ENCODE data around the gene COL6A2. TPM values are rescaled to one million over a fixed set of nuclear protein-coding genes. Genes with fewer than 3 reads are reported as not detected.
"Not testable (repeated sequence)": the region's sequence is repeated elsewhere in the genome, so short reads cannot be mapped to it uniquely, and the experiment has no call there.

Gene COL6A2
- total RNA-seq, 1 donor from 2014 or later = 196 TPM

DNA sequence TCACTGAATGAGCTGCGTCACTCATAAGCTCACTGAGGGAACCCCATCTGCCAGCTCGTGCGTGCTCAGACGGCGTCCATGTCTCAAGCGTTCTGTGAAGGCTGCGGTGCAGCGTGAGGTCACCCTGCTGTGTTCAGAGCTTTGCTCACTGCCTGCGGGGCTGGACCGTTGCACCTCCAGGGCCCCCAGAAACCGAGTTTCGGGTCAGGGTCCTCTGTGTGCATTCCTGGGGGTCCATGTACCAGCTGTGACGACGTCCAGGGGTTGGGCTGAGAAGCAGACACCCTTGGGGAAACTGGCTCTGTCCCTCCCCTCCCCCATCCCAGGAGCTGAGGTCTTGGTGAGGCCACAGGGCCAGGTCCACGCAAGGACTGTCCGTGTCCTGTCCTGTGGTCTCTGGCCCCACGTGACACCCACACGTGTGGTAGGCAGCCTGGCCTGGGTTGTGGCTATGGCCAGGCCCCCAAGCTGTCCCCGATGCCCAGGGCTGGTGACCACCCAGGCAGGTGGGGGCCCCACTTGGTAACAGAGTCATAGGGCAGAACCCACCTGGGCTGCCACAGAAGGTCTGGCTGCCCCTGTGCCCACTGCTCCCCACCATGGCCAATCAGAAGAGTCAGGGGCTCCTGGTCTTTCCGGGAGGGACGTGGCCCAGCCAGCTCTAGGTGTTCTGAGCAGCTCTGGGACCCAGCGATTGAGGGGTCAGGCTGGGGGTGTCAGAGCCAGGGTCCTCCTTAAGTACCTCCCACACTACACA lies 33.1 kb downstream of the COL6A2 start:
- peak; percentile 5 for ATAC-seq
- peak; percentile 55 for DNase-seq
- intact Hi-C loops (cut with micrococcal nuclease) = no loop called here

- ATAC-seq (peak; percentile 0), DNase-seq (no peak)
- intact Hi-C loops (cut with micrococcal nuclease) = no loop called here
Observed at GRCh38 chr21:46131588-46131837, 33.6 kb downstream of the COL6A2 start.

GRCh38 chr21:46131838-46132651 lies 34.1 kb downstream of the COL6A2 start:
- peak; percentile 43 for DNase-seq
- intact Hi-C loops (cut with micrococcal nuclease) = no loop called here
- ATAC-seq = no peak

GRCh38 chr21:46135782-46136395 lies 38.0 kb downstream of the COL6A2 start:
- no peak for ATAC-seq
- intact Hi-C loops (cut with micrococcal nuclease) = no loop called here
- DNase-seq = no peak

- intact Hi-C loops (cut with micrococcal nuclease) = no loop called here
- ATAC-seq (no peak), DNase-seq (no peak)
Observed at GRCh38 chr21:46136739-46137349, 38.9 kb downstream of the COL6A2 start.

- intact Hi-C loops (cut with micrococcal nuclease) = no loop called here
- DNase-seq = no peak
- no peak for ATAC-seq
Observed at GRCh38 chr21:46137908-46138307, 40.0 kb downstream of the COL6A2 start.

GRCh38 chr21:46138383-46138970 lies 40.6 kb downstream of the COL6A2 start:
- DNase-seq (no peak), ATAC-seq (no peak)
- intact Hi-C loops (cut with micrococcal nuclease) = no loop called here

- intact Hi-C loops (cut with micrococcal nuclease) = no loop called here
Observed at GRCh38 chr21:46139686-46140085, 41.8 kb downstream of the COL6A2 start.

DNA sequence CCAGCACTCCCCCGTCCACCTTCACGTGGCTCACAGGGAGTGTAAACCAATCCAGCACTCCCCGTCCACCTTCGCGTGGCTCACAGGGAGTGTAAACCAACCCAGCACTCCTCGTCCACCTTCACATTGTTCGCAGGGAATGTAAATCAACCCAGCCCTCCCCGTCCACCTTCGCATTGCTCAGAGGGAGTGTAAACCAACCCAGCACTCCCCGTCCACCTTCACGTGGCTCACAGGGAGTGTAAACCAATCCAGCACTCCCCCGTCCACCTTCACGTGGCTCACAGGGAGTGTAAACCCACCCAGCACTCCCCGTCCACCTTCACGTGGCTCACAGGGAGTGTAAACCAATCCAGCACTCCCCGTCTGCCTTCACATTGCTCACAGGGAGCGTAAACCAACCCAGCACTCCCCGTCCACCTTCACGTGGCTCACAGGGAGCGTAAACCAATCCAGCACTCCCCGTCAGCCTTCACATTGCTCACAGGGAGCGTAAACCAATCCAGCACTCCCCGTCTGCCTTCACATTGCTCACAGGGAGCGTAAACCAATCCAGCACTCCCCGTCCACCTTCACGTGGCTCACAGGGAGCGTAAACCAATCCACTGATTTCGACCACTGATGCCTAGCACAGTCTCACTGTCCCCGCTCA lies 42.6 kb downstream of the COL6A2 start:
- ATAC-seq; intact Hi-C loops (cut with micrococcal nuclease): not testable (repeated sequence)
- peak; percentile 15 for DNase-seq

More at GRCh38 chr21:46139686-46140085, 41.8 kb downstream of the COL6A2 start:
- no peak for DNase-seq
- ATAC-seq = no peak

DNA sequence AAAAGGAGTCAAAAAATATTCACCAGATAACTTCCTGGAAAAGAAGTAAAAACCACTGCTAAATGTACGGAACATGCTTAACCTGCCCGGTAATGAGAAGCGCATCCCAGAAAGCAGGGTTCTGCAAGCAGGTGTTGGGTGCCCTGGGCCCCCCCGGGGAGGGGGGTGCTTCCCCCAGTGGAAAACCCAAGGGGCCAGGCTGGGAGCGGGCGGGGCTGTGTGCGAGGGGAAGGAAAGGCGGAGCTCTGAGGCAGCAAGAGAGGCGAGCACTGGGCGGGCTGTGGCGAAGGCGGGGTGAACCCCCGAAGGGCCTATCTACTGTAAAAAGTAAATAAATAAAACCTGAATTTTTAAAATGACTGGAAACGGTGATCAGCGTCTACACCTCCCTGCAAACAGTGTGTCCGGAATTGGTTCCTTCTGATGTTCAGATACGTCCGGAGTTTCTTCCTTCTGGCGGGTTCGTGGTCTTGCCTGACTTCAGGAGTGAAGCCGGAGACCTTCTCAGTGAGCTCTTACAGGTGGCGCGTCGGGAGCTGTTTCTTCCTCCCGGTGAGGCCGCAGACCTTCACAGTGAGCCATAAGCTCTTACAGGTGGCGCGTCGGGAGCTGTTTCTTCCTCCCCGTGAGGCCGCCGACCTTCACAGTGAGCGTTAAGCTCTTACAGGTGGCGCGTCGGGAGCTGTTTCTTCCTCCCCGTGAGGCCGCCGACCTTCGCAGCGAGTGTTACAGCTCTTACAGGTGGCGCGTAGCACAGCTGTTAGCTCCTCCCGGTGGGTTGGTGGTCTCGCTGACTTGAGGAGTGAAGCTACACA lies 44.1 kb downstream of the COL6A2 start:
- DNase-seq (peak; percentile 31), ATAC-seq (no peak)
- intact Hi-C loops (cut with micrococcal nuclease) = no loop called here

DNA sequence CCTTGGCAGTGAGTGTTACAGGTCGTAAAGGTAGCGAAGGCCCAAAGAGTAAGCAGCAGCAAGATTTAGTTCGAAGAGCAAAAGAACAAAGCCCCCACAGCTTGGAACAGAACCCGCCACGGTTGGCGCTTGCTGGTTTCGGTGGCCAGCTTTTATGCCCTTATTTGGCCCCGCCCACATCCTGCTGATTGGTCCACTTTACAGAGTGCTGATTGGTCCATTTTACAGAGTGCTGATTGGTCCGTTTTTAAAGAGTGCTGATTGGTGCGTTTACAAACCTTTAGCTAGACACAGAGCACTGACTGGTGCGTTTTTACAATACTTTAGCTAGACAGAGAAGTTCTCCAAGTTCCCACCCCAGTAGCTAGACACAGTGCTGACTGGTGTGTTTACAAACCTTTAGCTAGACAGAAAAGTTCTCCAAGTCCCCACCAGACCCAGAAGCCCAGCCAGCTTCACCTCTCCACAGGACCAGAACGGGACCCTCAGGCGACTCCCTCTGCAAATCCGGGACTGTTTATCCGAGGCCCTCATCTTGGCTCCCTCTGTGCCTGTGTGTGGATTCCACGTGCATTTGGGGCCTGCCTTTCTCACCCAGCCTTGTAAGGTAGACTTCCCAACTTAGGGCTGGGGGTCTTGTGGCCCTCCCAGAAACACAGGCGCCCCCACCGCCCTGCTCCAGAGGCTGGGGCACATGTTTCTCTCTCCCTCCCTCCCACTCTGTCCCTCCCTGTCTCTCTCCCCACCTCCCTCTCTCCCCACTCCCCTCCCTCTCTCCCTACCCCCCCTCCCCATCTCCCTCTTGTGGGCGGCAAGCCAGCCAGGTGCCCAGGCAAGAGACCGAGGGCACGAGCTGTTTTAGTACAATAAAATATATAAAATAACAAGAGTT lies 44.9 kb downstream of the COL6A2 start:
- intact Hi-C loops (cut with micrococcal nuclease) = no loop called here
- DNase-seq (peak; percentile 24), ATAC-seq (no peak)

GRCh38 chr21:46144464-46145070 lies 46.7 kb downstream of the COL6A2 start:
- DNase-seq = no peak
- intact Hi-C loops (cut with micrococcal nuclease) = no loop called here
- no peak for ATAC-seq

DNA sequence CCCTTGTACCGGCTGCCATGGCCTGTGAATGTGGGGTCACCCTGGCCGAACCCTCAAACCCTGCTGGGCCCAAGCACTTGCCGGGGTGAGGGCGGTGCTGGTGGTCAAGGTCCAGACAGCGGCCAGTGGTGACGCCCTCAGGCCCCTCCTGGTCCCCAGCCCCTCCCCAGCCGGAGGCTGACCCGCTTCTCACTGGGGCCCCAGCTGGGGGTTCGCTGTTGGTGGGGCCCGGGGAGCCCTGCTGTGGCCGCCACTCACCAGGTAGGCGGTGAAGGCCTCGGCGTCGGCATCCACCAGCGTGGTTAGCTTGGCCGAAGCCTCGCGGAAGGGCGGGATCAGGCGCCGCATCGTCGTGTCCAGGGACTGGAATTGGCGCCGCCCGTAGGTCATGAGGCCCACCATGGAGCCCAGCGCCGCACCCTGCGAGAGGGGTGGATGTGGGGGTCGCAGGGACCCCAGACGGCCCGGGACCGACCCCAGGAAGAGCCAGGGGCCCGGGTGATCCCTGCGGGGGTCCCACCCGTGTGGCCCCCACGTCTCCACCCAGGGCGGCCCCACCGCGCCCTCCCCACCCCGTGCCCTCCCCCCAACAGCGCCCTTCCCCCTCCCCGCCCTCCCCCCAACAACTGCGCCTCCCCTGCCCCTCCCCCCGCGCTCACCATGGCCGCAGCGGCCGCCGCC lies 47.4 kb downstream of the COL6A2 start:
- intact Hi-C loops (cut with micrococcal nuclease) = no loop called here
- no peak for ATAC-seq
- DNase-seq = peak; percentile 33

- peak; percentile 21 for DNase-seq
- intact Hi-C loops (cut with micrococcal nuclease) = no loop called here
- ATAC-seq = no peak
Observed at GRCh38 chr21:46145840-46146691, 48.2 kb downstream of the COL6A2 start.

DNA sequence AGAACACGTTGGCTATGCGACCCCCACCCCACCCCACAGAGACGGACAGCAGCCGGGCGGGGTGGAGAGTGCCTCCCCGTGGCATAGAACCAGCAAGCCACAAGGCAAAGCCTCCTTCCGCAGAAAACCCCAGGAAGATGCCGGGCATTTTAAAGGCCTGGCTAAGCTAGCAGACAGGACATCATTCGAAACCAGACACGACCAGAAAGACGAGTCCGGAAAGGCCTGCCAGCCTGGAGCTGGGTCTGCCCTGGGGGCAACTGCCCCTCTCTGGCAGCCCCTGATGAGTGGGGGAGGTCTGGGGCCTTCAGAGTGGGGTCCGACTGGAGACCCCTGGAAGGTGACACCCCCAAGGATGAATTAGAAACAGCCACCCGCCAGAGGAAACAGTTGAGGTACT lies 48.9 kb downstream of the COL6A2 start:
- intact Hi-C loops (cut with micrococcal nuclease) = no loop called here
- DNase-seq (peak; percentile 12), ATAC-seq (no peak)

Data from left ventricle myocardium superior (tissue), 1 donor.